Measurements from ENCODE around the gene MARCO. TPM values are rescaled to one million over a fixed set of nuclear protein-coding genes. Genes with fewer than 3 reads are reported as not detected.

The MARCO gene
- total RNA-seq, 1 donor from 2014 or later = not detected

DNA sequence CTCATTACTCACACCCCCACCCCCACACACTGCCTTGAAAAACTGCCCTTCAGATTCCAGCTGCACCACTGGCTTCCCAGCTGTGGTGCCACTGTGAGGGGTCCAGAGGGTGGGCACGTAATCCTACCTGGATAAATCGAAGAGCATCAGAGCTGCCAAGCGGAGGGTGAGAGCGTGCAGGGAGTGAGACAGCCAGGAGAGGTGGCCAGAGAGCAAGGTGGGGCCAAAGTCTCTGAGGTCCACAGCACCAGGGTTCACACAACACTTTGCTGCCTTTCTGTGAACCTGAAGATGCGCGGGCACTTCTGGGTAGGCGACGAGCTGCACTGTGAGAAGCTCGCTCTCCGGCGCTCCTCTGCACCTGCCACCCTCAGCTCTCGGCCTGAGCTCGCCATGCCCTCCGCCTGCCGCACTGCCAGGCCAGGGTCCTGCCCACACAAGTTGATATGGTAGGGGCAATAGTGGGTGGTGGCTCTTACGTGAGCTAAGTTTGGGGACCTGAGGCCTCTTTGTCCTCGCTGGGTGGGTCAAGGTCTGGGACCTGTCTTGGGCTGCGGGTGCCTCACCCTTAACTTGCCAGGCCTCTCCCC is 83.9 kb downstream of the MARCO start:
- Mint-ChIP-seq H3K4me3 (ENCODE audit: unreplicated experiment) (no peak overlapping the region), H3K27me3 (ENCODE audit: low read depth, unreplicated experiment) (peaks cover 58% of the 10 kb centered on the region), H3K27ac (ENCODE audit: unreplicated experiment) (no peak overlapping the region), H3K4me1 (ENCODE audit: low read depth, unreplicated experiment) (peaks cover 6% of the 10 kb centered on the region), H3K9me3 (ENCODE audit: unreplicated experiment) (peaks cover 5% of the 10 kb centered on the region), H3K36me3 (ENCODE audit: low read depth, unreplicated experiment) (no peaks in the 10 kb centered on the region)
- H4K20me1 ChIP-seq (ENCODE audit: insufficient read depth, low read length) = no peaks in the 10 kb centered on the region
- H3K4me3 ChIP-seq (ENCODE audit: insufficient read depth, low read depth, low read length) = no peak overlapping the region
- H3K9ac ChIP-seq (ENCODE audit: low read length) = no peak overlapping the region
- H3K4me2 ChIP-seq (ENCODE audit: low read length) = no peak overlapping the region
- no peak for DNase-seq (ENCODE audit: low read depth)
- TF ChIP-seq EZH2 (IDR thresholded peaks at IDR 0.05; ENCODE audit: insufficient read depth, low read length) = no peak
- TF ChIP-seq, protein P1, sequence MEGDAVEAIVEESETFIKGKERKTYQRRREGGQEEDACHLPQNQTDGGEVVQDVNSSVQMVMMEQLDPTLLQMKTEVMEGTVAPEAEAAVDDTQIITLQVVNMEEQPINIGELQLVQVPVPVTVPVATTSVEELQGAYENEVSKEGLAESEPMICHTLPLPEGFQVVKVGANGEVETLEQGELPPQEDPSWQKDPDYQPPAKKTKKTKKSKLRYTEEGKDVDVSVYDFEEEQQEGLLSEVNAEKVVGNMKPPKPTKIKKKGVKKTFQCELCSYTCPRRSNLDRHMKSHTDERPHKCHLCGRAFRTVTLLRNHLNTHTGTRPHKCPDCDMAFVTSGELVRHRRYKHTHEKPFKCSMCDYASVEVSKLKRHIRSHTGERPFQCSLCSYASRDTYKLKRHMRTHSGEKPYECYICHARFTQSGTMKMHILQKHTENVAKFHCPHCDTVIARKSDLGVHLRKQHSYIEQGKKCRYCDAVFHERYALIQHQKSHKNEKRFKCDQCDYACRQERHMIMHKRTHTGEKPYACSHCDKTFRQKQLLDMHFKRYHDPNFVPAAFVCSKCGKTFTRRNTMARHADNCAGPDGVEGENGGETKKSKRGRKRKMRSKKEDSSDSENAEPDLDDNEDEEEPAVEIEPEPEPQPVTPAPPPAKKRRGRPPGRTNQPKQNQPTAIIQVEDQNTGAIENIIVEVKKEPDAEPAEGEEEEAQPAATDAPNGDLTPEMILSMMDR (IDR thresholded peaks at IDR 0.05; ENCODE audit: insufficient read depth, low read depth, low read length) = no peak
- no peak for FAIRE-seq
- no peaks in the 10 kb centered on the region for H3K4me1 ChIP-seq (ENCODE audit: insufficient read depth, low read length)
- no peaks in the 10 kb centered on the region for H3K9me3 ChIP-seq (ENCODE audit: insufficient read depth, low read depth, low read length)
- no peak overlapping the region for H2AFZ ChIP-seq (ENCODE audit: low read depth, low read length)
- H3K36me3 ChIP-seq (ENCODE audit: insufficient read depth, low read length) = no peaks in the 10 kb centered on the region
- H3K27me3 ChIP-seq (ENCODE audit: insufficient read depth, low read length) = no peaks in the 10 kb centered on the region
- H3K79me2 ChIP-seq (ENCODE audit: insufficient read depth, low read length) = no peaks in the 10 kb centered on the region
- H3K27ac ChIP-seq (ENCODE audit: low read depth, low read length) = no peak overlapping the region

GRCh38 chr2:119026890-119027289 is 84.9 kb downstream of the MARCO start:
- peaks cover 54% of the 10 kb centered on the region for H3K27me3 Mint-ChIP-seq (ENCODE audit: low read depth, unreplicated experiment)
- no peak for FAIRE-seq
- no peaks in the 10 kb centered on the region for H3K79me2 ChIP-seq (ENCODE audit: insufficient read depth, low read length)

More at GRCh38 chr2:119026890-119027289, 84.9 kb downstream of the MARCO start:
- Mint-ChIP-seq H3K4me1 (ENCODE audit: low read depth, unreplicated experiment) (peaks cover 6% of the 10 kb centered on the region), H3K36me3 (ENCODE audit: low read depth, unreplicated experiment) (no peaks in the 10 kb centered on the region), H3K27ac (ENCODE audit: unreplicated experiment) (no peak overlapping the region), H3K9me3 (ENCODE audit: unreplicated experiment) (peaks cover 5% of the 10 kb centered on the region), H3K4me3 (ENCODE audit: unreplicated experiment) (no peak overlapping the region)
- Histone ChIP-seq H4K20me1 (ENCODE audit: insufficient read depth, low read length) (no peaks in the 10 kb centered on the region), H3K9ac (ENCODE audit: low read length) (no peak overlapping the region), H2AFZ (ENCODE audit: low read depth, low read length) (no peak overlapping the region), H3K27ac (ENCODE audit: low read depth, low read length) (no peak overlapping the region), H3K9me3 (ENCODE audit: insufficient read depth, low read depth, low read length) (no peaks in the 10 kb centered on the region), H3K4me1 (ENCODE audit: insufficient read depth, low read length) (no peaks in the 10 kb centered on the region), H3K4me2 (ENCODE audit: low read length) (no peak overlapping the region), H3K27me3 (ENCODE audit: insufficient read depth, low read length) (no peaks in the 10 kb centered on the region), H3K4me3 (ENCODE audit: insufficient read depth, low read depth, low read length) (no peak overlapping the region), H3K36me3 (ENCODE audit: insufficient read depth, low read length) (no peaks in the 10 kb centered on the region)
- TF ChIP-seq, protein P1 (IDR thresholded peaks at IDR 0.05; ENCODE audit: insufficient read depth, low read depth, low read length) = no peak
- no peak for TF ChIP-seq EZH2 (IDR thresholded peaks at IDR 0.05; ENCODE audit: insufficient read depth, low read length)
- DNase-seq (ENCODE audit: low read depth) = no peak

All from astrocyte (in vitro differentiated cells and primary cell).